SK-N-SH (cell line): ENCODE measurements around the gene ZNF211. TPM values are rescaled to one million over a fixed set of nuclear protein-coding genes. Genes with fewer than 3 reads are reported as not detected.
A peak's percentile ranks its signal among the peaks of the same experiment; 100 is the strongest.

ENCODE experiments used
- CTCF ChIA-PET: fragments of 300-600, 350-600 bp; formaldehyde crosslinking; extraction: SDS; loops from one replicate; lab custom pipeline; 2021; lab: Yijun Ruan, JAX
- POLR2A ChIA-PET: fragments of 350-600 bp; sonication (Branson Sonifier 250); formaldehyde crosslinking; extraction: SDS; loops from one replicate; lab custom pipeline; 2020; ENCODE audit warnings: antibody characterized with exemption, inconsistent platforms; lab: Yijun Ruan, JAX
- DNase-seq: peaks from one replicate; pipeline ENCODE4 v3.0.0; 2012
- H2AFZ ChIP-seq: fragments of 200-600 bp; sonication (generic); 2 replicates; pipeline ENCODE4 v1.8.1; 2016; ENCODE audit warnings: antibody characterized with exemption, mild to moderate bottlenecking, low read depth
- H3F3A ChIP-seq: fragments of 200-600 bp; sonication (generic); replicated peaks from 2 replicates; pipeline ENCODE3; 2016; ENCODE audit warnings: antibody characterized with exemption, mild to moderate bottlenecking; ENCODE audit not compliant: insufficient read depth
- H3K27ac ChIP-seq, 2 experiments: fragments of 200-500 bp in 1 of 2; fragments of 200-600 bp in 1 of 2; sonication (Bioruptor generic) in 1 of 2; sonication (generic), shearing (Covaris generic) in 1 of 2; 2 replicates each; pipeline versions ENCODE4 v1.5.1 to v1.6.1; 2014 to 2016; ENCODE audit warnings: low read depth in 2 of 2, inconsistent platforms in 1 of 2, low read length in 1 of 2, mild to moderate bottlenecking in 1 of 2, mixed read lengths in 1 of 2
- H3K27me3 ChIP-seq: fragments of 200-600 bp; sonication (generic), shearing (Covaris generic); 2 replicates; pipeline ENCODE4 v1.6.1; 2016; ENCODE audit warnings: mixed run types; ENCODE audit not compliant: insufficient read depth
- H3K36me3 ChIP-seq, 2 experiments: fragments of 200-500 bp in 1 of 2; fragments of 200-600 bp in 1 of 2; sonication (Bioruptor generic) in 1 of 2; sonication (generic) in 1 of 2; replicated peaks in 1 of 2; 2 replicates each; pipeline versions ENCODE3 to v1.5.1; 2014 to 2016; ENCODE audit warnings: low read length in 1 of 2, mild to moderate bottlenecking in 1 of 2; ENCODE audit not compliant: insufficient read depth in 2 of 2, control insufficient read depth in 1 of 2
- H3K4me1 ChIP-seq, 2 experiments: fragments of 200-500 bp in 1 of 2; fragments of 200-600 bp in 1 of 2; sonication (Bioruptor generic) in 1 of 2; sonication (generic), shearing (Covaris generic) in 1 of 2; 2 replicates each; pipeline versions ENCODE4 v1.5.1 to v1.6.1; 2014 to 2016; ENCODE audit warnings: low read depth in 1 of 2, low read length in 1 of 2, mixed run types in 1 of 2; ENCODE audit not compliant: insufficient read depth in 2 of 2, control insufficient read depth in 1 of 2
- H3K4me2 ChIP-seq: fragments of 200-600 bp; sonication (generic), shearing (Covaris generic); 2 replicates; pipeline ENCODE4 v1.6.1; 2017; ENCODE audit warnings: mixed run types
- H3K4me3 ChIP-seq, 2 experiments: fragments of 200-500 bp in 1 of 2; fragments of 200-600 bp in 1 of 2; sonication (Bioruptor generic) in 1 of 2; sonication (generic), shearing (Covaris generic) in 1 of 2; 2 replicates each; pipeline versions ENCODE4 v1.5.1 to v1.8.1; 2014 to 2016; ENCODE audit warnings: low read depth in 2 of 2, inconsistent platforms in 1 of 2, low read length in 1 of 2, mild to moderate bottlenecking in 1 of 2, mixed read lengths in 1 of 2, moderate library complexity in 1 of 2
- H3K79me2 ChIP-seq: fragments of 200-600 bp; sonication (generic); 2 replicates; pipeline ENCODE4 v1.8.1; 2017; ENCODE audit warnings: mild to moderate bottlenecking; ENCODE audit not compliant: insufficient read depth
- H3K9ac ChIP-seq: fragments of 200-600 bp; sonication (generic); 2 replicates; pipeline ENCODE4 v1.6.1; 2017; ENCODE audit warnings: mixed run types
- H3K9me2 ChIP-seq: fragments of 200-600 bp; sonication (generic); 2 replicates; pipeline ENCODE4 v1.6.1; 2017; ENCODE audit warnings: mixed run types
- H3K9me3 ChIP-seq: fragments of 200-600 bp; sonication (generic); 2 replicates; pipeline ENCODE4 v1.6.1; 2017; ENCODE audit warnings: mixed run types, mild to moderate bottlenecking, moderate library complexity
- H4K20me1 ChIP-seq: fragments of 200-600 bp; sonication (generic); 2 replicates; pipeline ENCODE4 v1.6.1; 2017; ENCODE audit warnings: mild to moderate bottlenecking, mixed run types; ENCODE audit not compliant: insufficient read depth
- CHD2 ChIP-seq: fragments of 150-350 bp; IDR thresholded peaks from 2 replicates; pipeline ENCODE4 v1.6.1; 2018; ENCODE audit warnings: low read length; ENCODE audit not compliant: partially characterized antibody
- ELF1 ChIP-seq: IDR thresholded peaks from 2 replicates; pipeline ENCODE4 v1.4.0; 2012
- EZH2phosphoT487 ChIP-seq: fragments of 200-600 bp; sonication (generic); IDR thresholded peaks from 2 replicates; pipeline ENCODE4 v1.6.1; 2017; ENCODE audit warnings: low read depth, mixed run types, mild to moderate bottlenecking, antibody characterized with exemption, moderate library complexity, borderline replicate concordance
- FOSL2 ChIP-seq: IDR thresholded peaks from 2 replicates; pipeline ENCODE4 v1.4.0; 2012; ENCODE audit warnings: low read depth, mild to moderate bottlenecking, moderate library complexity, borderline replicate concordance
- FOXM1 ChIP-seq: IDR thresholded peaks from 2 replicates; pipeline ENCODE4 v1.4.0; 2012; ENCODE audit warnings: low read depth, mild to moderate bottlenecking
- IRF3 ChIP-seq: fragments of 150-350 bp; IDR thresholded peaks from 2 replicates; pipeline ENCODE4 v1.6.1; 2016; ENCODE audit warnings: mild to moderate bottlenecking, low read depth, low read length
- JUND ChIP-seq: IDR thresholded peaks from 2 replicates; pipeline ENCODE4 v1.4.0; 2012
- MXI1 ChIP-seq: IDR thresholded peaks from 2 replicates; pipeline ENCODE4 v1.6.1; 2012; ENCODE audit warnings: mild to moderate bottlenecking, low read depth, low read length, improper control_type of control experiment
- POLR2AphosphoS5 ChIP-seq: IDR thresholded peaks from 2 replicates; pipeline ENCODE4 v1.6.1; 2012; ENCODE audit warnings: low read depth, low read length
- REST ChIP-seq: IDR thresholded peaks from 2 replicates; pipeline ENCODE4 v1.6.1; 2012; ENCODE audit warnings: mild to moderate bottlenecking, low read depth, low read length, moderate library complexity
- TEAD4 ChIP-seq: IDR thresholded peaks from 2 replicates; pipeline ENCODE4 v1.4.0; 2012; ENCODE audit warnings: mild to moderate bottlenecking, borderline replicate concordance; ENCODE audit not compliant: insufficient read depth
- USF2 ChIP-seq: fragments of 150-350 bp; IDR thresholded peaks from 2 replicates; pipeline ENCODE4 v1.6.1; 2017; ENCODE audit warnings: antibody characterized with exemption, low read length, low read depth, borderline replicate concordance
- ZBTB33 ChIP-seq: IDR thresholded peaks from 2 replicates; pipeline ENCODE4 v1.4.0; 2012; ENCODE audit warnings: low read depth, borderline replicate concordance
- WGBS: methylation state at CpG from one replicate; pipeline ENCODE4 v1.1.6; 2017; ENCODE audit warnings: low lambda C conversion rate; 5-methylcytosine and 5-hydroxymethylcytosine counted together
- polyA plus RNA-seq, 3 experiments: library from polyadenylated mRNA; depleted of rRNA; stranded (reverse); fragments of >200 nt; gene quantifications; 2 replicates each; pipeline ENCODE4 v1.2.3, GENCODE V29; 2012

Gene ZNF211
- polyA plus RNA-seq, 1 of the 3 experiments (the other 2 are of a cell fraction) = 8.6 TPM

GRCh38 chr19:57637379-57637778 lies 4.4 kb downstream of the ZNF211 start:
- no peak for DNase-seq
- Histone ChIP-seq H3K9ac (no peak overlapping the region), H2AFZ (no peak overlapping the region), H3K36me3 (peaks cover 64 to 76% of the 10 kb centered on the region in 2 experiments), H3K27ac (no peak overlapping the region), H4K20me1 (no peaks in the 10 kb centered on the region), H3K9me2 (no peaks in the 10 kb centered on the region), H3K79me2 (peaks cover 16% of the 10 kb centered on the region), H3K9me3 (peaks cover 40% of the 10 kb centered on the region), H3K4me2 (no peak overlapping the region), H3F3A (peaks cover 4% of the 10 kb centered on the region), H3K4me1 (peaks cover 0 to 13% of the 10 kb centered on the region in 2 experiments; a peak in 1 of 4 replicates), H3K4me3 (0 out of 4 replicates have a peak overlapping the region, but pooled peaks of 1 of the 2 experiments have one; percentile 2), H3K27me3 (no peaks in the 10 kb centered on the region)
- POLR2A ChIA-PET = no interaction called here
- CTCF ChIA-PET = no interaction called here
- TF ChIP-seq REST (no peak), FOSL2 (no peak), JUND (no peak), TEAD4 (no peak), ZBTB33 (no peak)
- WGBS = 74% methylated on average over 4 of the region's 4 CpGs

GRCh38 chr19:57641715-57642234 lies 8.8 kb downstream of the ZNF211 start:
- Histone ChIP-seq H3K79me2 (peaks cover 5% of the 10 kb centered on the region), H3K9me2 (no peaks in the 10 kb centered on the region), H4K20me1 (no peaks in the 10 kb centered on the region), H3K27ac (no peak overlapping the region), H3K4me3 (peak overlapping the region in 1 of 2 experiments; percentile 20; a peak in 1 of 4 replicates), H3K4me1 (no peaks in the 10 kb centered on the region), H3K9me3 (peaks cover 35% of the 10 kb centered on the region), H3K4me2 (no peak overlapping the region), H3K9ac (no peak overlapping the region), H3K36me3 (peaks cover 46 to 66% of the 10 kb centered on the region in 2 experiments), H2AFZ (no peak overlapping the region), H3K27me3 (no peaks in the 10 kb centered on the region), H3F3A (peaks cover 4% of the 10 kb centered on the region)
- POLR2A ChIA-PET = no interaction called here
- no peak for DNase-seq
- CTCF ChIA-PET = no interaction called here
- TF ChIP-seq CHD2 (no peak), FOXM1 (no peak), JUND (no peak), MXI1 (no peak), IRF3 (no peak), TEAD4 (no peak), USF2 (no peak), ELF1 (no peak), POLR2AphosphoS5 (no peak), EZH2phosphoT487 (no peak)
- WGBS = 92% methylated on average over 4 of the region's 4 CpGs
